ENCODE data around the gene NRGN. TPM values are rescaled to one million over a fixed set of nuclear protein-coding genes. Genes with fewer than 3 reads are reported as not detected.

Gene NRGN
- total and polyA plus RNA-seq, 2 of the 8 experiments (the other 6 are each of a cell fraction or from before 2014, with no cell fraction given), result 0.60 to 1.0 TPM

- Histone ChIP-seq H2AFZ (ENCODE audit: low read length) (no peak overlapping the region), H3K4me2 (ENCODE audit: insufficient read depth in 1 of 2, low read depth in 2 of 2, low read length in 2 of 2) (no peak overlapping the region), H3K14ac (ENCODE audit: insufficient read length) (no peak overlapping the region), H3K9ac (replicated peaks in 1 of 4; ENCODE audit: extremely low read depth in 1 of 4, low read depth in 3 of 4, low read length in 3 of 4) (no peak overlapping the region), H3K27me3 (replicated peaks in 1 of 4; ENCODE audit: control insufficient read depth in 3 of 4, extremely low read depth in 1 of 4, insufficient read depth in 3 of 4, low read length in 3 of 4) (peaks cover 0 to 22% (median 15%) of the 10 kb centered on the region in 4 experiments; a peak in 5 of 7 replicates), H3K36me3 (ENCODE audit: control insufficient read depth in 2 of 4, insufficient read depth in 4 of 4, low read length in 3 of 4) (no peaks in the 10 kb centered on the region), H3K79me1 (ENCODE audit: low read depth, low read length) (no peaks in the 10 kb centered on the region), H3K18ac (ENCODE audit: extremely low read depth, low read length) (no peak overlapping the region), H2BK20ac (ENCODE audit: low read length) (no peak overlapping the region), H3K27ac (ENCODE audit: low read depth, low read length) (no peak overlapping the region), H4K5ac (ENCODE audit: insufficient read length, low read depth, low read length) (no peak overlapping the region), H2BK120ac (replicated peaks; ENCODE audit: low read depth, low read length) (no peak overlapping the region), H2BK15ac (ENCODE audit: low read length) (no peak overlapping the region), H3K56ac (replicated peaks; ENCODE audit: insufficient read length, low read depth, low read length) (no peak overlapping the region), H2BK5ac (ENCODE audit: low read depth, low read length) (no peak overlapping the region), H3K9me3 (ENCODE audit: insufficient read depth in 2 of 2, low read depth in 1 of 2, low read length in 1 of 2) (no peaks in the 10 kb centered on the region), H3K23ac (ENCODE audit: insufficient read length) (no peak overlapping the region), H4K8ac (ENCODE audit: extremely low read depth, insufficient read depth, low read length) (no peak overlapping the region), H3K4ac (replicated peaks; ENCODE audit: insufficient read length, low read depth, low read length) (no peak overlapping the region), H3K79me2 (ENCODE audit: control insufficient read depth in 1 of 2, insufficient read depth in 2 of 2, low read length in 2 of 2) (no peaks in the 10 kb centered on the region), H3K4me3 (ENCODE audit: extremely low read depth in 1 of 4, insufficient read depth in 2 of 4, low read depth in 3 of 4, low read length in 4 of 4) (no peak overlapping the region), H3K23me2 (ENCODE audit: low read depth, low read length) (no peaks in the 10 kb centered on the region; the same call in 1 of the 2 replicates), H2BK12ac (ENCODE audit: low read depth, low read length) (no peak overlapping the region), H4K20me1 (replicated peaks in 1 of 2; ENCODE audit: control insufficient read depth in 1 of 2, insufficient read depth in 2 of 2, low read length in 2 of 2) (peaks cover 0 to 2% of the 10 kb centered on the region in 2 experiments), H2AK5ac (ENCODE audit: low read depth, low read length) (no peak overlapping the region), H3K4me1 (replicated peaks in 1 of 4; ENCODE audit: control insufficient read depth in 3 of 4, insufficient read depth in 4 of 4, low read length in 3 of 4) (peaks cover 8 to 15% (median 10%) of the 10 kb centered on the region in 4 experiments), H4K91ac (replicated peaks; ENCODE audit: insufficient read length, low read length) (no peak overlapping the region)
- FAIRE-seq (no peak), DNase-seq (ENCODE audit: low read depth in 1 of 2, low spot score in 2 of 2) (no peak)
- ChIA-PET CTCF (ENCODE audit: partially characterized antibody) (interaction anchor here (1.2 kb wide), 1 partner anchor 139 kb away, joined by 3 read pairs; no protein-coding TSS in a partner anchor), POLR2A (ENCODE audit: partially characterized antibody) (no interaction called here)
- 73% methylated on average over 4 of the region's 4 CpGs; no CpG with 5 or more reads in 1 of the 2 experiments for WGBS, 2 experiments (ENCODE audit: extremely low coverage in 1 of 2, insufficient coverage in 1 of 2, insufficient read length in 1 of 2, insufficient replicate concordance in 2 of 2, low coverage in 1 of 2, low lambda C conversion rate in 2 of 2, missing lambda C conversion rate in 1 of 2)
- TF ChIP-seq SIRT6 (IDR thresholded peaks at IDR 0.05; ENCODE audit: low read length), result no peak
- peak; percentile 45; the same call in 1 of the 2 replicates for TF ChIP-seq CEBPB (IDR thresholded peaks at IDR 0.05; ENCODE audit: low read depth, low read length)
- no peak for TF ChIP-seq RBBP5 (IDR thresholded peaks at IDR 0.05; ENCODE audit: borderline replicate concordance, low read depth, low read length)
- TF ChIP-seq MAFK (IDR thresholded peaks at IDR 0.05; ENCODE audit: low read depth, low read length), result no peak
Observed at GRCh38 chr11:124727474-124727873, 12.3 kb upstream of the NRGN start.
